C4-2B (cell line): Measurements from ENCODE around the gene LBP.

Source experiments
- H3K27ac ChIP-seq: fragments of 450-650 bp; 2 replicates; pipeline ENCODE4 v1.5.1; 2017
- CTCF ChIP-seq: fragments of 450-650 bp; conservative IDR thresholded peaks from 2 replicates; pipeline ENCODE4 v1.5.1; 2017; ENCODE audit warnings: mild to moderate bottlenecking
- ZFX ChIP-seq: fragments of 450-650 bp; IDR thresholded peaks from 2 replicates; pipeline ENCODE4 v1.6.1; 2017

LBP gene

GRCh38 chr20:38350879-38351775, 4.8 kb downstream of the LBP start:
- no peak for TF ChIP-seq ZFX
- TF ChIP-seq CTCF: no peak
- peak overlapping the region; percentile 17; the same call in 1 of the 2 replicates for H3K27ac ChIP-seq

- no peak overlapping the region for H3K27ac ChIP-seq
- TF ChIP-seq CTCF (no peak), ZFX (no peak)
Observed at GRCh38 chr20:38353316-38353715, 7.0 kb downstream of the LBP start.

GRCh38 chr20:38354227-38354626, 7.9 kb downstream of the LBP start:
- no peak overlapping the region for H3K27ac ChIP-seq
- TF ChIP-seq CTCF: no peak
- no peak for TF ChIP-seq ZFX

- TF ChIP-seq ZFX: no peak
- TF ChIP-seq CTCF: no peak
- H3K27ac ChIP-seq: no peak overlapping the region
Observed at GRCh38 chr20:38355161-38356012, 9.1 kb downstream of the LBP start.

- H3K27ac ChIP-seq: no peak overlapping the region
- TF ChIP-seq CTCF (no peak), ZFX (no peak)
Observed at GRCh38 chr20:38357653-38358207, 11.4 kb downstream of the LBP start.

- no peak overlapping the region for H3K27ac ChIP-seq
Observed at GRCh38 chr20:38358556-38358955, 12.3 kb downstream of the LBP start.

More at GRCh38 chr20:38358556-38358955, 12.3 kb downstream of the LBP start:
- TF ChIP-seq ZFX (no peak), CTCF (no peak)
